HG03521 (cell line): ENCODE data around the gene VAV2.

Source experiments
- ATAC-seq: cut with Tn5 transposase; IDR thresholded peaks from one replicate; pipeline ENCODE4 v1.9.1; 2021; ENCODE audit warnings: mild to moderate bottlenecking, moderate library complexity; ENCODE audit not compliant: unreplicated experiment

VAV2 gene

GRCh38 chr9:133982971-133983720 lies 9.0 kb downstream of the VAV2 start:
- no peak for ATAC-seq

DNA sequence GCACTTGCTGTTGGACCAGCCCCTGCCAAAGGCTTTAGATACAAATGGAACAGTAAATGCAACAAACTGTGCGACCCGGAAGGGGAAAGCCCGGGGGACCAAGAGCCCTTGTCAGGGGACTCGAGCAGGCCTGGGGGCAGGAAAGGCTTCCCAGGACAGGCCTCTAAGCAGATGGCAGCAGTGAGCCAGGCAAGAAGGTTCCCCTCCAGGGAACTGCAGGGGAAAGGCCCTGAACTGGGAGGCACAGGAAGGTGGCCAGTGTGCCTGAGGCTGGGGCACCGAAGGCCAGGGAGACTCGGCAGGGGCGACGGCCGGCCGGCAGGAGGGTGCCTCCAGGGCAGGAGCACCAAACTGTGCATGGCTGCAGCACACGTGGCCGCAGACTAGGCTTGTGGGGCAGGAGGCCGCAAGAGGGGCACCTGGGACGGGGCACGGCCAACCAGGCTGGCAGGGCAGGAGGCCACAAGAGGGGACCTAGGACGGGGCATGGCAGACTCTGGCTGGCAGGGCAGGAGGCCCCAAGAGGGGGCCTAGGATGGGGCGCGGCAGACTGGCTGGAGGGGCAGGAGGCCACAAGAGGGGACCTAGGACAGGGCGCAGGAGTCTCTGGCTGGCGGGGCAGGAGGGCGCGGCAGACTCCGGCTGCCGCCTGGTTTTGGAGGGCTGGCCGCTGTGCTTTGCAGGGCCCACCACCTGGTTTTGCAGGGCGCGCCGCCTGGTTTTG lies 10.0 kb downstream of the VAV2 start:
- ATAC-seq, result no peak

DNA sequence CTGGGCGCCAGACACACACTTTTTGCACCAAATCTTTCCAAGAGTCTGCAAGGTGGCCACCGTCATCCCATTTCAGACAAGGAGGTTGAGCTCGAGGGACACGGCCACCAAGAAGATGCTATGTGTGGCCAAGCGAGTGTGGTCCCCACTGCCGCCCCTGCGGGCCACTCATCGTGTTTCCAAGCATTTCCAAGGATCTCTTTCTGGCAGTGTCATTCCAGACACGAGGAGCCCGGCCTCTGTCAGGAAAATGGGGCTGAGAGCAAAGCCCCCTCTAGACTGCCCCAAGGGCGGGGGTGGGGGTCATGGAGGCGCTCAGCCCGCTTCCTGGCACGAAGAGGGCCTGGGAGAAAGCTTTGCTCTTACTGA lies 10.6 kb downstream of the VAV2 start:
- ATAC-seq, result no peak

GRCh38 chr9:133980864-133981588 lies 11.1 kb downstream of the VAV2 start:
- ATAC-seq, result no peak

DNA sequence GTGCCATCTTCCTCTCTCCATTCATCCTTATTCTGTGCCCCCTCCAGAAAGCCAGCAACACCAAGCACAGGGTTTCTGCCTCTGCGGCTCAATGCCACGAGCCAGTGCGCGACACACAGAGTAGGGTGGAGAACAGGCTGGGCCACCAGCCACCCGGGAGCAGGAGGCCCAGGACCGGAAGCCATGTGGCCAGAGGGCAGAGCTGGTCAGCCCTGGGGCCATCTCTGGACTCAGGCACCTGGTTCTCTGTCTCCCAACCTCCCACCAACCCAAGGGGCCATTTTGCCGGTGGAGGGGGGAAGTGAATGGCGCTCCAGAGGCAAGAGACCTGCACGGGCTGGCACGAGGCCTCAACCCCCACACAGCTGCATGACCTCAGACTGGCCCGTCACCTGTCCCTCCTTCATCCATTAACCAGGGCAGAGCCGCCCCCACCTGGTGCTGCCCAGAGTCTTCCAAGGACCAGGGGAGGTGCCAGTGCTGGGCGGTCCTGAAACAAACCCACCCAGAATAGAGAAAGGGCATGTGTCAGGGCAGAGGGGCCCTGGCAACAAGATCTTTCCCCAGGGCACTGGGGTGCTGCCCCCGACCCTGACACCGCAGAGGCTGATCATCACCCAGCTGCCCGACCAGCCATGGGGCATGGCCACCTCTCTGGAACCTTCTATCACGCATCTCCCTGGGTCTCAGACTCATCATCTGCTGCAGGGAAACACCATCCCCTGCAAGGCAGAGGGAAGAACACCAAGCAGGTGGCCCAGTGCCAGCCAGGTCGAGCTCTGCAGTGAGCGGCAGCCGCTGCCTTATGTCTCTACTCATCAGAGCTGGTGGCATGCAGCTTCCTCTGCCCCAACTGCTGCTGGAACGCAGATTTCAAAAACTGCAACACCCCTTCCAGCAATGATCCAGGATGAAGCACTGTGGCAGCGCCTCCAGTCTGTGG lies 11.9 kb downstream of the VAV2 start:
- ATAC-seq, result no peak

GRCh38 chr9:133979273-133979920 lies 12.7 kb downstream of the VAV2 start:
- ATAC-seq, result no peak

- no peak for ATAC-seq
These were observed 13.2 kb downstream of the VAV2 start for GRCh38 chr9:133978899-133979272.

GRCh38 chr9:133978226-133978898 lies 13.8 kb downstream of the VAV2 start:
- no peak for ATAC-seq

DNA sequence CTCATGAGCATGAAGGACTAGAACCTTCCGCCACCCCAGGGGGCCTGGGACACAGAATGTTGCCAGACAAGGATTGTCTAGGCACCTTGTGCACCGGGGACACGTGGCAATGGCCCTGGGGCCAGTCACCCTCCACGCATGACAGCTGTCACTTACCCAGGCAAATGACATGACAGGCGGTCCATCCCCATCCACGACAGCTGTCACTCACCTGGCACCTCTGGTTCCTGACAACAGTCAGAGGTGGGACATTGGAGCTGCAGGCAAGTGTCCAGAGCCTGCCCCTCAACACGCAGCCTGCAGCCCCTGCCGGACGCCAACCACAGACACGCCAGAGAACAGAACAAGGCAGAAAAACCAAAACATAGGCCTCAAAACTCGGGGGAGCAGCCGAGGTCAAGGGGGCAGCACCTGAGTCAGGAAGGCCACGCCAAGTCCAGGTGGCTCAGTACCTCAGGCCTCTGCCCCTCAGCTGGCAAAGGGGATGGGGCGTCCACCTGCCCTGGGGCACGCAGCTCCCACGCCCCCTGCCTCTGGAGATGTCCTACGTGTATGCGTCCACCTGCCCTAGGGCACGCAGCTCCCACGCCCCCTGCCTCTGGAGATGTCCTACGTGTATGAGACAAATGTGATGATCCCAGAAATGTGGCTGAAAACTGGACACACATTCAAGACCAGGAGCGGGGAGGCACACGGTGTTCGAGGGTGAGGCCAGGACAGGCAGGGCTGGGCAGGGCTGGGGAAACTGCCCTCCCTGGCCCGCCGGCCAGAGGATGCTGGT lies 14.5 kb downstream of the VAV2 start:
- no peak for ATAC-seq

GRCh38 chr9:133976887-133977286 lies 15.2 kb downstream of the VAV2 start:
- no peak for ATAC-seq

GRCh38 chr9:133976191-133976861 lies 15.8 kb downstream of the VAV2 start:
- ATAC-seq, result no peak

DNA sequence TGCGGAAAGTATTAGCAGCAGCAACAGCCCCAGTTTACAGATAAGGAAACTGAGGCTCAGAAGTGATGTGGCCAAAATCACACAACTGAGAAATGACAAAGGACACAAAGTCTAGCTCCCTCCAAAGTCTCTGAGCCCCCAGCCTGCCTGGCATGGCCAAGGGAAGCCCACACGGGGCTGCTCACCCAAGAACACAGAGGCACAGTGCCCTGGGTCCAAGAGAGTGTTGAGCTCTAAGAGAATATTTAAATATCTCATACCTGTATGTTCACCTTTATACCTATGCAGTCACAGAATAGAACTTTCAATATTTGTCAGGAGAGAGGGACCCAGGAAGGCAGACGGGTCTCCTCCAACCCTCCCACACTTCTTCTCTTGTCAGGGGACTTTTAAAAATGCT lies 16.6 kb downstream of the VAV2 start:
- no peak for ATAC-seq

- ATAC-seq, result no peak
These were observed 17.3 kb downstream of the VAV2 start for GRCh38 chr9:133974631-133975341.

DNA sequence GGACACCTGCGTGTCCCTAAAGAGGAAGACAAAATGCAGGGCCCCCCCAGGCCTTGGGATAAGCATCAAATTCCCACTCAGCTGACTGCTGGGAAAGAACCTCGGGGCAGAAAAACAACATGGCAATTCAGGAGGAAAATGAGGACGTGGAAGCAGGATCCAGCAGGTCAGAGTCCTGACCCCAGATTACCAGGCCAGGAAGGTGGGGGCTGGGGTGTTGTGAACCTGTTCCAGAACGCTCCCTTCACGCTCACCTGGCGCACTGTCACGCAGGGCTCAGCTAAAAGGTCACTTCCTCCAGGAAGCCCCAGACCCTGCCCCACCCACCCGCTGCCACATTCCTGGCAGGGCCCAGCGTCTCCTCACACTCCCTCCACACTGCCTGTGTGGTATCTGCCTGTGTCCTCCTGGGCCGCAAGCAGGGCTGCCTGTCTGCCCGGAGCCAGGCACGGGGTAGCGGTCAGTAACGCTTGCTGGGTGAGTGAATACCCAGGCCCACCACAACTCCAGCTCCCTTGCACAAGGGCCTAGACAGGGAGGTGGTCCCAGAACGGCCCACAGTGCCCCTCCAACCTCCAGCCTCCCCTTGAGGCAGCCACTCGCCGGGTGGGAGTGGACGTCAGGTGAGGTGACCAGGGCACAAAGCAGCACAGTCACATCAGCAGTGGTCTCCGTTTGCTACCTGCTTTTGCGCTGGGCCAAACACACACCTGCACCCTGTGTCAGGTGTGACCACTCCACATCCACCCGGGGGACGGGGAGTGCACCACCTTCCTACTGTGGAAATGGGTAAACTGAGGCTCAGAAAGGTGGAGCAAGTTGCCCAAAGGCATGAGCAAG lies 18.1 kb downstream of the VAV2 start:
- no peak for ATAC-seq

GRCh38 chr9:133973111-133973790 lies 18.9 kb downstream of the VAV2 start:
- ATAC-seq, result no peak
